ENCODE measurements around the gene CSTF1.

The CSTF1 gene

GRCh38 chr20:56358600-56359211 lies 33.7 kb upstream of the CSTF1 start, which contains the start of gene FAM210B:
FAM210B (plus strand) TSS chr20:56358974; CDS start chr20:56359006, 32 bp downstream.
- Histone ChIP-seq H3K9ac (ENCODE audit: low read length) (peak within 1 kb of the TSS; percentile 95), H3K4me3 (ENCODE audit: low read length) (peak within 1 kb of the TSS; percentile 95), H3K9me3 (ENCODE audit: control insufficient read depth, low read length) (no peaks in the 10 kb centered on the region), H3K4me1 (ENCODE audit: control insufficient read depth, insufficient read depth, low read length) (peaks cover 18% of the 10 kb centered on the region), H3K27me3 (replicated peaks; ENCODE audit: control insufficient read depth, insufficient read depth, low read length) (no peaks in the 10 kb centered on the region), H3K36me3 (ENCODE audit: control insufficient read depth, insufficient read depth, low read length, severe bottlenecking) (peaks cover 5% of the 10 kb centered on the region)
- peak; percentile 97 for DNase-seq (ENCODE audit: low read depth)

- no peaks in the 10 kb centered on the region for H3K27me3 ChIP-seq (replicated peaks; ENCODE audit: control insufficient read depth, insufficient read depth, low read length)
- peaks cover 18% of the 10 kb centered on the region for H3K4me1 ChIP-seq (ENCODE audit: control insufficient read depth, insufficient read depth, low read length)
- peak; percentile 79 for DNase-seq (ENCODE audit: low read depth)
- H3K9me3 ChIP-seq (ENCODE audit: control insufficient read depth, low read length) = no peaks in the 10 kb centered on the region
- peaks cover 5% of the 10 kb centered on the region for H3K36me3 ChIP-seq (ENCODE audit: control insufficient read depth, insufficient read depth, low read length, severe bottlenecking)
- peak overlapping the region; percentile 95 for H3K9ac ChIP-seq (ENCODE audit: low read length)
- peak overlapping the region; percentile 95 for H3K4me3 ChIP-seq (ENCODE audit: low read length)
These were observed 33.0 kb upstream of the CSTF1 start for GRCh38 chr20:56359212-56360132.

DNA sequence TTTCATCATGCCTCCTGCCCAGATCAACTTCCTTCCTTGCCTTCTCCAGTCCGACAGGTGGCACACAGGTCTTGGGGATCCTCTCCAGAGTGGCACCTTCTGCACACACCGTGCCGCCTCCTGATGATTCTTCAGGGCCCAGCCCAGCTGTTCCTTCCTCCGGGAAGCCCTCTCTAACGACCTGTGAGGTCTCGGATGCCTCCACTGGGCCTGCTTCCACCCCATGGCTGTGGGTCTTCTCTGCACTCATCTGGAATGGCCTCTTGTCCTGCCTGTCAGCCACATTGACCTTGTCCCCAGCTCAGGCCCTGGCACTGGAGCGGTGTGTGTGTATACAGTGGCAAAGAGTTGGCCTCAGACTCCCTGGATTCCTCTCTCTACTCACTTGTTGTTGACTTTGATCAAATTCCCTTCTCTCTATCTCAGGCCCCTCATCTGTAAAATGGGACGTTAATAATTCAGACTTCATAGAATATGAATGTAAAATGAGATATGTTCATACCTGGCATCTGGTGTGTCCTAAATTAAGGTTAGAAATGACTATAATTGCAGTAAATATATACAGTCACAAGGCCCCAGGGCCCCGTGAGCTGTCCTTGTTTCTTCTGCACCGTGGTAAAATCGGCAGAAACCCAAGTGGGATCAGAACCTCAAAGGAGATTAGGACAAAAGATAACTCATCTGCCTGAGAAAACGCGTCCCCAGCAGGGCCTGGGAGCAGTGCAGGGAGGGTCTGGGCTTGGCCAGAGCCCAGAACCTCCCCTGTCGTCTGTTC lies 32.1 kb upstream of the CSTF1 start:
- H3K4me1 ChIP-seq (ENCODE audit: control insufficient read depth, insufficient read depth, low read length) = peaks cover 18% of the 10 kb centered on the region
- H3K27me3 ChIP-seq (replicated peaks; ENCODE audit: control insufficient read depth, insufficient read depth, low read length) = no peaks in the 10 kb centered on the region
- DNase-seq (ENCODE audit: low read depth) = no peak
- H3K4me3 ChIP-seq (ENCODE audit: low read length) = peak overlapping the region; percentile 95
- H3K9ac ChIP-seq (ENCODE audit: low read length) = peak overlapping the region; percentile 95
- no peaks in the 10 kb centered on the region for H3K9me3 ChIP-seq (ENCODE audit: control insufficient read depth, low read length)
- H3K36me3 ChIP-seq (ENCODE audit: control insufficient read depth, insufficient read depth, low read length, severe bottlenecking) = peaks cover 9% of the 10 kb centered on the region

DNA sequence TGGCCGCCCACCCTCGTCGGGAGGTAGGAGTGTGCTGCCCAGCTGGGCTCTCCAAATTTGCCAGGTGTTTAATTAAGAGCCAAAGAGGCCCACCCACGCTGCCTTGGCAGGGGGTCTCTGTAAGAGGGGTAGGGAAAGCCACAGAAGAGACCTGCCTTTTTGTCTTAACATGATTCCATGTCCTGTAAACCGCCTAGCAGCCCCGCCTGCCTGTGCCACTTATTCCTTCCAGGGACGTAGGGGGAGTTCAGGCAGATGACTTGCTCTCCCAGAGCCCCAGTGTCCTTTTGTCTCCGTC lies 31.6 kb upstream of the CSTF1 start:
- peak overlapping the region; percentile 95 for H3K9ac ChIP-seq (ENCODE audit: low read length)
- DNase-seq (ENCODE audit: low read depth) = no peak
- H3K4me3 ChIP-seq (ENCODE audit: low read length) = peak overlapping the region; percentile 95

DNA sequence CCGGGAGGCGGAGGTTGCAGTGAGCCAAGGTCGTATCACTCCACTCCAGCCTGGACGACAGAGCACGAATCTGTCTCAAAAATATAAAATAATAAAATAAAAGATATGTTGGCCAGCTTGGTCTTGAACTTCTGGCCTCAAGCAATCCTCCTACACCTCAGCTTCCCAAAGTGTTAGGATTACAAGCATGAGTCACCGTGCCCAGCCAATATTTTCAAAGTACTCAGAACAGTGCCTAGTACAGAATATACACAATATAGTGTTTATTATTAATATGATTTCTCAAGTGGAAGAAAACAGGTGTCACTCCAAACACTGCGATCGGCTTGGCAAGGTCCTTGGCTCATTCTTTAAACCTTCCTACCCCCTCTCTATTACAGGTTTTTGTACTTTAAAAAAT lies 30.5 kb upstream of the CSTF1 start:
- no peaks in the 10 kb centered on the region for H3K9me3 ChIP-seq (ENCODE audit: control insufficient read depth, low read length)

More for the DNA sequence above, 31.6 kb upstream of the CSTF1 start:
- no peaks in the 10 kb centered on the region for H3K9me3 ChIP-seq (ENCODE audit: control insufficient read depth, low read length)
- H3K36me3 ChIP-seq (ENCODE audit: control insufficient read depth, insufficient read depth, low read length, severe bottlenecking) = peaks cover 14% of the 10 kb centered on the region
- H3K4me1 ChIP-seq (ENCODE audit: control insufficient read depth, insufficient read depth, low read length) = peaks cover 18% of the 10 kb centered on the region
- H3K27me3 ChIP-seq (replicated peaks; ENCODE audit: control insufficient read depth, insufficient read depth, low read length) = no peaks in the 10 kb centered on the region

GRCh38 chr20:56362833-56363413 lies 29.5 kb upstream of the CSTF1 start:
- Histone ChIP-seq H3K4me3 (ENCODE audit: low read length) (no peak overlapping the region), H3K9ac (ENCODE audit: low read length) (no peak overlapping the region), H3K9me3 (ENCODE audit: control insufficient read depth, low read length) (no peaks in the 10 kb centered on the region), H3K4me1 (ENCODE audit: control insufficient read depth, insufficient read depth, low read length) (peaks cover 18% of the 10 kb centered on the region), H3K27me3 (replicated peaks; ENCODE audit: control insufficient read depth, insufficient read depth, low read length) (no peaks in the 10 kb centered on the region), H3K36me3 (ENCODE audit: control insufficient read depth, insufficient read depth, low read length, severe bottlenecking) (peaks cover 32% of the 10 kb centered on the region)
- no peak for DNase-seq (ENCODE audit: low read depth)

More for the DNA sequence above, 30.5 kb upstream of the CSTF1 start:
- Histone ChIP-seq H3K4me3 (ENCODE audit: low read length) (no peak overlapping the region), H3K4me1 (ENCODE audit: control insufficient read depth, insufficient read depth, low read length) (peaks cover 18% of the 10 kb centered on the region), H3K9ac (ENCODE audit: low read length) (no peak overlapping the region), H3K27me3 (replicated peaks; ENCODE audit: control insufficient read depth, insufficient read depth, low read length) (no peaks in the 10 kb centered on the region), H3K36me3 (ENCODE audit: control insufficient read depth, insufficient read depth, low read length, severe bottlenecking) (peaks cover 24% of the 10 kb centered on the region)
- no peak for DNase-seq (ENCODE audit: low read depth)

DNA sequence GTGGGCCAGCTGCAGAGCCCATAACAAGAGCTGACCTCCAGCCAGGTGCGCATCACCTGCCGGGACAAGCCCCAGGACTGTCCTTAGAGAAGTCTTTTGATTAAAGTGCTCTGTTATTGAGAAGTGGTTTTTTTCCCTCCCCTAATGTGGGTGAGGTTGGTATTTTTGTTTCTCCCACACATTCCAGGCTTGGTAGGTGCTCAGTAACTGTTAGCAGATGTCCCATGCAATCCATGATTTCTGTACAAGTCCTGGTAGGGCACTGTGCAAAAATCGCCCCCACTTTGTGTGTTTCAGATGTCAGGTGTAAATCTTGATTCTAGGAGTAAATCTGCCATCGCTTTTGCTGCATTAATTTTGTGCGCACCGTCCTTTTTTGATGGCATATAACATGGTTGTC lies 29.0 kb upstream of the CSTF1 start:
- DNase-seq (ENCODE audit: low read depth) = no peak
- Histone ChIP-seq H3K4me1 (ENCODE audit: control insufficient read depth, insufficient read depth, low read length) (peaks cover 14% of the 10 kb centered on the region), H3K27me3 (replicated peaks; ENCODE audit: control insufficient read depth, insufficient read depth, low read length) (no peaks in the 10 kb centered on the region), H3K4me3 (ENCODE audit: low read length) (no peak overlapping the region), H3K36me3 (ENCODE audit: control insufficient read depth, insufficient read depth, low read length, severe bottlenecking) (peaks cover 38% of the 10 kb centered on the region), H3K9me3 (ENCODE audit: control insufficient read depth, low read length) (no peaks in the 10 kb centered on the region), H3K9ac (ENCODE audit: low read length) (no peak overlapping the region)

DNA sequence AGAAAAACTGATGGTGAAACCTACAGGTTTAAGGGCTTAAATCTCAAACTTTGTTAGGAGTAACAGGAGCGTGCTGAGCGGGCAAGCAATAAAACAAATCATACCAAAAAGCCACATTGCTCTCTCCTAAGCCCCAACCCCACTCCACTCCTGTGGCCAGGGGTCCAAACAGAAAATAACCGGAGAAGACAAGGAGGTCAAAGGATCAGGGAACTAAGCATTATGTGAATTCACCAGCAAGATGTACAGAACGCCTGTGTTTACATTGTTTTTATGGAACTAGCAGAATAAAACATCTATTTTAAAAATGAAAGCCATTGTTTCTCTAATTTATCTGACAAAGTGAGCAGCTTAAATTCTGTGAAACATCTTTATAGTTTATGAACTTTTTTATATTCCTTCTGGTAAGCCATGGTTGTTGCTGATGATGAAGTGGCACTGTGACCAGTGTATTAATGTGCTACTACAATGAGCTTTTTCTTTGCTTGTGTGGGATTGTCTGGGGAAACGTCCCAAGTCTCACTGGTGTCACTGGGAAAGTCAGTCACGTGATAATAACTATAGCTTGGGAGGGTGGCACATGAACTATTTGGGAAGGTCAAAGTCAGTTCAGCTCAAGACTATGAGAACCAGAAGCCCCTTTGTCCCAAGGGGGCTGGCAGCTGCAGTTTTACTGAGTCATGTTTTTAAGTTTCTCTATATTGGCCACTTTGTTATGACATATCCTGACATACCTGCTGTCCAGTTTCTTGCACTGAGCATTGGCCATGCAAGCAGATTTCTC lies 23.9 kb upstream of the CSTF1 start:
- Histone ChIP-seq H3K9ac (ENCODE audit: low read length) (no peak overlapping the region), H3K36me3 (ENCODE audit: control insufficient read depth, insufficient read depth, low read length, severe bottlenecking) (peaks cover 51% of the 10 kb centered on the region), H3K27me3 (replicated peaks; ENCODE audit: control insufficient read depth, insufficient read depth, low read length) (no peaks in the 10 kb centered on the region), H3K4me3 (ENCODE audit: low read length) (no peak overlapping the region), H3K9me3 (ENCODE audit: control insufficient read depth, low read length) (no peaks in the 10 kb centered on the region), H3K4me1 (ENCODE audit: control insufficient read depth, insufficient read depth, low read length) (no peaks in the 10 kb centered on the region)
- no peak for DNase-seq (ENCODE audit: low read depth)

DNA sequence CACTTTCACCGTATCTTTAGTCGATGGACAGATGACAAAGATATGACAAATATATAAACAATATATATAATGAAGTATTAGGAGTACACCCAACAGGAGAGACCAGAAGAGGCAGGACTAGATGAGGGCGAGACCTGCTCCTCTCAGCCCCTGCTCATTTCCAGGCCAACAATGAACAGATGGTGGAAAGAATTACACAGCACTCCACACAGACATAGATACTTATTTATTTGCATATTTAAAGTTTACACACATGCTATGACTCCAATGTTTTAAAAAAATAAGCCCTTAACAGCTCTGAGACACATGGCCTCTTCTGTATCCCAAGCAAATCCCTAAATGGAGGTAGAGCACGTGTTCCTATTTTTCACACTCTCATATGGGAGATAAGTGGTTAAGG lies 23.3 kb upstream of the CSTF1 start:
- Histone ChIP-seq H3K4me3 (ENCODE audit: low read length) (no peak overlapping the region), H3K4me1 (ENCODE audit: control insufficient read depth, insufficient read depth, low read length) (peaks cover 2% of the 10 kb centered on the region), H3K9ac (ENCODE audit: low read length) (no peak overlapping the region), H3K9me3 (ENCODE audit: control insufficient read depth, low read length) (no peaks in the 10 kb centered on the region), H3K36me3 (ENCODE audit: control insufficient read depth, insufficient read depth, low read length, severe bottlenecking) (peaks cover 51% of the 10 kb centered on the region), H3K27me3 (replicated peaks; ENCODE audit: control insufficient read depth, insufficient read depth, low read length) (no peaks in the 10 kb centered on the region)
- DNase-seq (ENCODE audit: low read depth) = no peak

DNA sequence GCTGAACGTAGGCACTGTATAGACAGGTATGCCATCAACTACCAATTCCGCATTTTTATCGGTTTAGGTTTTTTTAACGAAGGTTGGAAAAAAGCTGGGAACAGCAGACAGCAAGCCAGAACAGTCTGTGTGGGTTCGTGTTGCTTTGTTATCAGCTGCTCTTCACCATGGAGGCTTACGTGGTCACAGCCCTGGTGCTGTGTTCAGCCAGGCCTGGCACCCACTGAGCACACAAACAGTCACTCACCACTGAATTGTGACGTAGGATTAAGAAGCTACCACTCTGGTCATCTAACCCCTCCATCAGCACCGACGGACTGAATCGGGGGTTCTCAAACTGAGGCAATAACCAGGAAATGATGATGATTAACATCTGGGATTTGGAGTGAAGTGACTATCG lies 20.5 kb upstream of the CSTF1 start:
- no peak overlapping the region for H3K9ac ChIP-seq (ENCODE audit: low read length)
- H3K36me3 ChIP-seq (ENCODE audit: control insufficient read depth, insufficient read depth, low read length, severe bottlenecking) = peaks cover 31% of the 10 kb centered on the region
- H3K4me3 ChIP-seq (ENCODE audit: low read length) = no peak overlapping the region
- H3K4me1 ChIP-seq (ENCODE audit: control insufficient read depth, insufficient read depth, low read length) = peaks cover 5% of the 10 kb centered on the region
- no peak for DNase-seq (ENCODE audit: low read depth)
- H3K9me3 ChIP-seq (ENCODE audit: control insufficient read depth, low read length) = no peaks in the 10 kb centered on the region
- no peaks in the 10 kb centered on the region for H3K27me3 ChIP-seq (replicated peaks; ENCODE audit: control insufficient read depth, insufficient read depth, low read length)

All from adipocyte (in vitro differentiated cells).